Muscle layer of duodenum (tissue), 2 donors: Measurements from ENCODE around the gene EPN1.
"Not testable (repeated sequence)": the region's sequence is repeated elsewhere in the genome, so short reads cannot be mapped to it uniquely, and the experiment has no call there.

Source experiments
- H3K27ac ChIP-seq: one replicate; pipeline ENCODE4 v1.7.0; 2013; ENCODE audit warnings: mild to moderate bottlenecking, low read length
- H3K27me3 ChIP-seq: one replicate; pipeline ENCODE4 v1.7.0; 2013; ENCODE audit warnings: low read depth, mild to moderate bottlenecking, control low read depth, low read length
- H3K36me3 ChIP-seq, 2 donors: one replicate each; pipeline ENCODE4 v1.7.0; 2013; ENCODE audit warnings: low read length in 2 of 2, control low read depth in 1 of 2, mild to moderate bottlenecking in 1 of 2; ENCODE audit not compliant: insufficient read depth in 2 of 2, control insufficient read depth in 1 of 2
- H3K4me1 ChIP-seq, 2 donors: one replicate each; pipeline ENCODE4 v1.7.0; 2013; ENCODE audit warnings: low read length in 2 of 2, mild to moderate bottlenecking in 2 of 2, control low read depth in 1 of 2, moderate library complexity in 1 of 2; ENCODE audit not compliant: insufficient read depth in 2 of 2, control insufficient read depth in 1 of 2
- H3K4me3 ChIP-seq, 2 donors: one replicate each; pipeline ENCODE4 v1.7.0; 2013; ENCODE audit warnings: low read length in 2 of 2, low read depth in 1 of 2, mild to moderate bottlenecking in 1 of 2
- H3K9me3 ChIP-seq, 2 donors: one replicate each; pipeline ENCODE4 v1.7.0; 2013; ENCODE audit warnings: low read length in 2 of 2, control low read depth in 1 of 2, mild to moderate bottlenecking in 1 of 2; ENCODE audit not compliant: control insufficient read depth in 1 of 2
- donor health status: healthy.

The EPN1 gene

DNA sequence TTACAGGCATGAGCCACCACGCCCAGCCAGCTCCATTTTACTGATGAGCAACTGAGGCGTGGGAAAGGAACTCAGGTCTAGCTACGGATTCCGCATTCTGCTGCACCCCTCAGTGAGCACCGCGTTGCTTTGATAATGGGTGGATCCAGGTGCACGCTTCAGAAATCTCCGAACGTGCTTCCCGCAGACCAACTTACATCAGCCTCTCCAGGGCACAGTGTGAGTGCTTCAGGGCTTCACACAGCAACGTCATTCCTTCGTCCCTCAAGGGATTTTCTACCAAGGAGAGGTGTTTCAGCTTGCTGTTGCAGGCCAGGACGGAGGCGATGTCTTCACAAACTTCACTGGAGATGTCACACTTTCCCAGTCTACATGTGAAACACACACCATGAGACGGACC lies 41.5 kb downstream of the EPN1 start:
- Histone ChIP-seq H3K27me3 (no peaks in the 10 kb centered on the region), H3K36me3 (no peaks in the 10 kb centered on the region), H3K4me1 (no peaks in the 10 kb centered on the region), H3K4me3 (no peak overlapping the region), H3K9me3 (peaks cover 0 to 6% of the 10 kb centered on the region in 2 donors), H3K27ac (no peak overlapping the region)

DNA sequence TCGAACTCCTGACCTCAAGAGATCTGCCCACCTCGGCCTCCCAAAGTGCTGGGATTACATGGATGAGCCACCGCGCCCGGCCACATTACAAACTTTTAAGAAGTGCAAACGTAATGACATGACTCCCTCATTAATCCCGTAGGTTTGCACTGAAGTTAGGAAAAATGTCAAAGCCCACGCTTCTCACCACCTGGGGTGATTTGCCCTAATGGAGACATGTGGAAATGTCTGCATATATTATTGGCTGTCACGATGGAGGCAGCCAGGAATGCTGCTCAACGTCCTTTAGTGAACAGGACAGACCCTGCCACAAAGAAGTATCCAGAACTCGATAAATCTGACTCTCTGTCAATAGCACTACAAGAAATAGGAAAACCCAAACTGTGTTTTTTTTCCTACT lies 42.2 kb downstream of the EPN1 start:
- Histone ChIP-seq H3K27me3 (no peaks in the 10 kb centered on the region), H3K36me3 (no peaks in the 10 kb centered on the region), H3K4me1 (no peaks in the 10 kb centered on the region), H3K9me3 (peaks cover 0 to 9% of the 10 kb centered on the region in 2 donors), H3K27ac (no peak overlapping the region), H3K4me3 (no peak overlapping the region)

- not testable (repeated sequence) for H3K4me1 ChIP-seq, H3K4me3 ChIP-seq, H3K27me3 ChIP-seq, H3K27ac ChIP-seq, H3K36me3 ChIP-seq, H3K9me3 ChIP-seq
Observed at GRCh38 chr19:55717879-55718711, 43.1 kb downstream of the EPN1 start.

DNA sequence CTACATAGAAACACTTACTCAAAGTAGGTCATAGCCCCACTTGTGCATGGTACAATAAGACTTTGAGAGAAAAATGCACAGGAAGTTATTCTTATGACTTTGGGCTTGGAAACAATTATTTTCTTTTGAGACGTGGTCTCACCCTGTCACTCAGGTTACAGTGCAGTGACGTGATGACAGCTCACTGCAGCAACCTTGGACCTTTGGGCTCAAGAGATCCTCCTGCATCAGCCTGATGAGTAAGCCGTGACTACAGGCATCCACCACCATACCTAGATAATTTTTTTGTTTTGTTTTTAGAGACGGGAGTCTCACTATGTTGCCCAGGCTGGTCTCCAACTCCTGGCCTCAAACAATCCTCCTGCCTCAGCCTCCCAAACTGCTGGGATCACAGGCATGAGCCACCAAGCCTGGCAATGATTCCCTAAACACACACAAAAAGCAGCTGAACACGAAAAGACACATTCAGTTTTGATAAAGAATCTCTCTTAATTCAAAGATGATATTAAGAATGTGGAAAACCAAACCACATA lies 45.3 kb downstream of the EPN1 start:
- H3K27me3 ChIP-seq = no peaks in the 10 kb centered on the region
- H3K36me3 ChIP-seq = no peaks in the 10 kb centered on the region
- H3K9me3 ChIP-seq = peaks cover 0 to 9% of the 10 kb centered on the region in 2 donors
- H3K4me3 ChIP-seq = no peak overlapping the region
- no peak overlapping the region for H3K27ac ChIP-seq
- H3K4me1 ChIP-seq = no peaks in the 10 kb centered on the region

- no peaks in the 10 kb centered on the region for H3K4me1 ChIP-seq
- H3K27me3 ChIP-seq = no peaks in the 10 kb centered on the region
- no peaks in the 10 kb centered on the region for H3K36me3 ChIP-seq
- peaks cover 0 to 9% of the 10 kb centered on the region in 2 donors for H3K9me3 ChIP-seq
- no peak overlapping the region for H3K4me3 ChIP-seq
- no peak overlapping the region for H3K27ac ChIP-seq
Observed at GRCh38 chr19:55720801-55721200, 45.8 kb downstream of the EPN1 start.

DNA sequence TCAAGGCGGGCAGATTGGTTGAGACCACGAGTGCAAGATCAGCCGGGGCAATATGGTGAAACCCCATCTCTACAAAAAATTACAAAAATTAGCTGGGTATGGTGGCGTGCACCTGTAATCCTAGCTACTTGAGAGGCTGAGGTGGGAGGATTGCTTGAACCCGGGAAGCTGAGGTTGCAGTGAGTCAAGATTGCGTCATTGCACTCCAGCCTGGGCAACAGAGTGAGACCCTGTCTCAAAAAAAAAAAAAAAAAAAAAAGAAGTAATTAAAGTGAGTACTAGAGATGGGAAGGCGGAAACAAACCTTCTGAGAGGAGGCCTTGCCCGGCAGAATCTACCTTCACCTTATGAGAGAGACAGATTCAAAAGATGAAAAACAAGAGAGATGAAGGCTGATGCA lies 48.5 kb downstream of the EPN1 start:
- Histone ChIP-seq H3K4me1 (no peaks in the 10 kb centered on the region), H3K4me3 (no peak overlapping the region), H3K9me3 (peaks cover 0 to 9% of the 10 kb centered on the region in 2 donors)

DNA sequence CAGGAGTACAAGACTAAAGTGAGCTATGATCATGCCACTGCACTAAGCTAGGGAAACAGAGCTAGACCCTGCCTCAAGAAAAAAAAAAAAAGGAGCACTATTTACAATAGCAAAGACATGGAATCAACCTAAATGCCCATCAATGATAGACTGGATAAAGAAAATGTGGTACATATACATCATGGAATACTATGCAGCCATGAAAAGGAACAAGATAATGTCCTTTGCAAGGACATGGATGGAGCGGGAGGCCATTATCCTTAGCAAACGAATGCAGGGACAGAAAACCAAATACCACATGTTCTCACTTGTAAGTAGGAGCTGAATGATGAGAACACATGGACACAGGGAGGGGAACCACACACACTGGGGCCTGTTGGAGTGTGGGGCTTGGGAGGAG lies 55.4 kb downstream of the EPN1 start:
- H3K27me3 ChIP-seq, H3K4me3 ChIP-seq, H3K27ac ChIP-seq, H3K4me1 ChIP-seq, H3K9me3 ChIP-seq, H3K36me3 ChIP-seq: not testable (repeated sequence)

More for the DNA sequence above, 48.5 kb downstream of the EPN1 start:
- Histone ChIP-seq H3K27ac (no peak overlapping the region), H3K36me3 (no peaks in the 10 kb centered on the region), H3K27me3 (no peaks in the 10 kb centered on the region)

DNA sequence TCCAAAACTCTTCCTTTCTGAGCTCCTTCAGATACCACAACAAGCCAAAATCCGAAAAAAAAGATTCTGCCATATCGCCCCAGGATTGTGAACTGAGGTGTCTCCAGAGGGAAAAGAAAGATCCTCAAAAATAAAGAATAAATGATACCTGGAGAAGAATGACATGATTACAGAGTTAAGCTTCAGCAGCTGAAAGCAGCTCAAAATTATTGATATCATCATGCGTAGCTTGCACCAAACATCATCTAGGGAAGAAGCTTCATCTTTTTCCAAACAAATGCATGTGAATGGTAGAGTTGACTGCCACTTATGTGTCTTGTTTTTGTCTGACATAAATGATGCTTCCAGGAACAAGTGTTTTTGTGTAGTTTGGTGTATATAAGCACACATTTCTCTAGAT lies 63.3 kb downstream of the EPN1 start, which contains the start of gene NLRP9:
NLRP9 (minus strand) TSS at position 101 of the 400 bp plus-strand sequence; CDS start at position 73, 28 bp downstream.
- Histone ChIP-seq H3K27me3 (no peaks in the 10 kb centered on the region), H3K4me3 (no peak within 1 kb of the TSS), H3K9me3 (no peaks in the 10 kb centered on the region), H3K36me3 (no peaks in the 10 kb centered on the region), H3K27ac (no peak within 1 kb of the TSS), H3K4me1 (no peaks in the 10 kb centered on the region)

DNA sequence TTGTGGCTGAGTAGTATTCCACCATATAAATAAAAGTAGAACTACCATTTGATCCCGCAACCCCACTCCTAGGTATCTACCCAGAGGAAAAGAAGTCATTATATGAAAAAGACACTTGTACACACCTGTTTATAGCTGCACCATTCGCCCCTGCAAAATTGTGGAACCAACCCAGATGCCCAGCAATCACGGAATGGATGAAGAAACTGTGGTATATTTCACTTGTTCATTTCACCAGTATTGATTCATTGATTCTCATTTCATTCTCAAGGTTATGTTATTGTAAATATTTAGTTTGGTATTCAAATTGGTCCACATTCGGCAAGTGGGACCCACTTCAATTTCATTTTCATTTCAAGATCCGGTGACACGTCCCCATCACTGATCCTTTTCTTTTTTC lies 75.7 kb downstream of the EPN1 start:
- H3K27me3 ChIP-seq = no peaks in the 10 kb centered on the region
- H3K36me3 ChIP-seq = no peaks in the 10 kb centered on the region
- H3K4me3 ChIP-seq = no peak overlapping the region
- H3K9me3 ChIP-seq = peaks cover 0 to 2% of the 10 kb centered on the region in 2 donors
- H3K27ac ChIP-seq = no peak overlapping the region
- H3K4me1 ChIP-seq = no peaks in the 10 kb centered on the region

GRCh38 chr19:55753401-55753800 lies 78.4 kb downstream of the EPN1 start:
- Histone ChIP-seq H3K36me3 (no peaks in the 10 kb centered on the region), H3K9me3 (peaks cover 0 to 3% of the 10 kb centered on the region in 2 donors), H3K27ac (no peak overlapping the region), H3K27me3 (no peaks in the 10 kb centered on the region), H3K4me1 (no peaks in the 10 kb centered on the region), H3K4me3 (no peak overlapping the region)

- H3K36me3 ChIP-seq, H3K27me3 ChIP-seq: not testable (repeated sequence)
Observed at GRCh38 chr19:55756808-55757207, 81.8 kb downstream of the EPN1 start.

DNA sequence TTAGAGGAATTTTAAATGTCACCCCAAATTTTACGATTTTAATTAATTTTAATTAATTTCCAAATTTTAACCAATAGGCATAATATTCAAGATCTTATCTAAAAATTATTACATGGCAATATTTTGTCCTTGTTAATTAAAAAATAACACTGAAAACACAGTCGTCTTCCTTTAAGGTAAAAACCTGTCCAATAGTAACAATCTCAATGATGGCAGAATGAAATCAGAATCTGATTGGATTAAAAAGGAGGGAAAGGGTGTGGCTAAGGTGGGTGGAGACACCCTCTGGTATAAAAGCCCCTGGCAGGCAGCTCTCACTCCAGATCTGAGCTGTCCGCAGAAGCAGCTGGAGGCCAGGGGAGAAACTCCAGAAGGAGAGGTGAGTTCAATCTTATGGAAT lies 83.8 kb downstream of the EPN1 start, which contains the start of gene RFPL4A:
RFPL4A (plus strand) TSS at position 301 of the 400 bp plus-strand sequence. CDS start 2,704 bp downstream, outside the sequence.
- not testable (repeated sequence) for H3K27ac ChIP-seq, H3K4me1 ChIP-seq, H3K27me3 ChIP-seq, H3K36me3 ChIP-seq, H3K9me3 ChIP-seq, H3K4me3 ChIP-seq

More at GRCh38 chr19:55756808-55757207, 81.8 kb downstream of the EPN1 start:
- not testable (repeated sequence) for H3K4me3 ChIP-seq, H3K27ac ChIP-seq, H3K9me3 ChIP-seq, H3K4me1 ChIP-seq
